HCT116 (cell line): ENCODE results near the gene SLC7A1. TPM values are rescaled to one million over a fixed set of nuclear protein-coding genes. Genes with fewer than 3 reads are reported as not detected.

Experiments used
- ATAC-seq: fragments of 200-7000 bp; cut with Tn5 transposase; 2 replicates; pipeline ENCODE4 v1.9.1; 2020; ENCODE audit warnings: mild to moderate bottlenecking, moderate library complexity
- BruUV-seq: library from RNA; stranded (reverse); fragments of 400-500 nt; replicated peaks from 2 replicates; lab custom pipeline; 2021; lab: Mats Ljungman, UMichigan
- CTCF ChIA-PET: fragments of 300-600 bp; sonication (Branson Sonifier 250); formaldehyde crosslinking; loops from one replicate; lab custom pipeline; 2021; ENCODE audit warnings: antibody characterized with exemption; lab: Charles Lee
- POLR2A ChIA-PET: fragments of 300-600, 350-600 bp; sonication (Branson Sonifier 250); formaldehyde crosslinking; loops from one replicate; lab custom pipeline; 2021; ENCODE audit warnings: antibody characterized with exemption; lab: Charles Lee
- RAD21 ChIA-PET, 2 experiments: fragments of 300-600 bp; sonication (Branson Sonifier 250); formaldehyde crosslinking; loops; one replicate each; lab custom pipeline; 2023; ENCODE audit warnings: low total read pairs in 2 of 2; ENCODE audit not compliant: uncharacterized antibody in 2 of 2, unreplicated experiment in 2 of 2, low non-redundant PET in 1 of 2; lab: Charles Lee
- DNase-seq: peaks from one replicate; pipeline ENCODE4 v3.0.0-alpha.2; 2010; ENCODE audit warnings: low read depth, low spot score
- H2AFZ ChIP-seq: fragments of 200-600 bp; shearing (Covaris generic), sonication (generic); 2 replicates; pipeline ENCODE4 v1.6.1; 2017; ENCODE audit warnings: low read depth, mixed run types, mixed read lengths, antibody characterized with exemption, low read length; ENCODE audit not compliant: poor library complexity, severe bottlenecking
- H3K27ac ChIP-seq: 2 replicates; pipeline ENCODE4 v1.5.1; 2012; ENCODE audit warnings: low read depth, low read length
- H3K27me3 ChIP-seq: fragments of 200-600 bp; sonication (generic); 2 replicates; pipeline ENCODE4 v1.6.1; 2016; ENCODE audit warnings: mixed run types, low read length, mixed read lengths; ENCODE audit not compliant: insufficient read depth
- H3K36me3 ChIP-seq, 2 experiments: fragments of 200-500 bp in 1 of 2; fragments of 200-600 bp in 1 of 2; sonication (Bioruptor generic) in 1 of 2; sonication (generic) in 1 of 2; 2 replicates each; pipeline versions ENCODE4 v1.5.1 to v1.6.1; 2014 to 2016; ENCODE audit warnings: low read length in 2 of 2, inconsistent platforms in 1 of 2, mixed read lengths in 1 of 2, mixed run types in 1 of 2; ENCODE audit not compliant: insufficient read depth in 2 of 2, control insufficient read depth in 1 of 2
- H3K4me1 ChIP-seq, 2 experiments: fragments of 200-600 bp in 1 of 2; sonication (generic) in 1 of 2; 2 replicates each; pipeline versions ENCODE4 v1.5.1 to v1.6.1; 2012 to 2017; ENCODE audit warnings: low read length in 2 of 2, inconsistent platforms in 1 of 2, mild to moderate bottlenecking in 1 of 2, mixed read lengths in 1 of 2, mixed run types in 1 of 2, moderate library complexity in 1 of 2; ENCODE audit not compliant: insufficient read depth in 2 of 2, control insufficient read depth in 1 of 2
- H3K4me2 ChIP-seq: fragments of 200-600 bp; sonication (generic); 2 replicates; pipeline ENCODE4 v1.6.1; 2017; ENCODE audit warnings: mixed run types, low read length, mixed read lengths
- H3K4me3 ChIP-seq, 2 experiments: fragments of 200-600 bp in 1 of 2; sonication (generic) in 1 of 2; replicated peaks in 1 of 2; 2 replicates each; pipeline ENCODE4 v1.5.1; 2011 to 2016; ENCODE audit warnings: low read length in 2 of 2, control low read depth in 1 of 2, low read depth in 1 of 2, mild to moderate bottlenecking in 1 of 2, mixed read lengths in 1 of 2, mixed run types in 1 of 2
- H3K79me2 ChIP-seq: fragments of 200-600 bp; sonication (generic); 2 replicates; pipeline ENCODE4 v1.6.1; 2017; ENCODE audit warnings: mild to moderate bottlenecking, mixed run types, low read length, moderate library complexity, mixed read lengths; ENCODE audit not compliant: insufficient read depth
- H3K9ac ChIP-seq: fragments of 200-600 bp; sonication (generic); 2 replicates; pipeline ENCODE4 v1.6.1; 2016; ENCODE audit warnings: low read length, mixed read lengths
- H3K9me2 ChIP-seq: fragments of 200-600 bp; sonication (generic), shearing (Covaris generic); 2 replicates; pipeline ENCODE4 v1.6.1; 2017; ENCODE audit warnings: mixed run types, mild to moderate bottlenecking, moderate library complexity; ENCODE audit not compliant: insufficient read depth
- H3K9me3 ChIP-seq, 2 experiments: fragments of 200-500 bp in 1 of 2; fragments of 200-600 bp in 1 of 2; sonication (Bioruptor generic) in 1 of 2; sonication (generic) in 1 of 2; 2 replicates each; pipeline ENCODE4 v1.6.1; 2014 to 2017; ENCODE audit warnings: low read length in 2 of 2, mixed read lengths in 2 of 2, inconsistent platforms in 1 of 2, low read depth in 1 of 2, mild to moderate bottlenecking in 1 of 2, mixed run types in 1 of 2, moderate library complexity in 1 of 2; ENCODE audit not compliant: control insufficient read depth in 1 of 2, insufficient read depth in 1 of 2
- H4K20me1 ChIP-seq: fragments of 200-600 bp; sonication (generic), shearing (Covaris generic); 2 replicates; pipeline ENCODE4 v1.6.1; 2017; ENCODE audit warnings: mixed run types, mild to moderate bottlenecking, moderate library complexity; ENCODE audit not compliant: insufficient read depth
- CBX3 ChIP-seq: IDR thresholded peaks from 2 replicates; pipeline ENCODE4 v1.6.1; 2012; ENCODE audit warnings: low read depth
- CEBPB ChIP-seq: IDR thresholded peaks from 2 replicates; pipeline ENCODE4 v1.6.1; 2012; ENCODE audit warnings: low read depth
- EGR1 ChIP-seq: IDR thresholded peaks from 2 replicates; pipeline ENCODE4 v1.6.1; 2012; ENCODE audit warnings: low read depth
- EZH2 ChIP-seq: fragments of 200-600 bp; sonication (generic); IDR thresholded peaks from 2 replicates; pipeline ENCODE4 v1.6.1; 2017; ENCODE audit warnings: antibody characterized with exemption, mixed run types
- EZH2phosphoT487 ChIP-seq: fragments of 200-600 bp; IDR thresholded peaks from 2 replicates; pipeline ENCODE4 v1.6.1; 2018; ENCODE audit warnings: antibody characterized with exemption, borderline replicate concordance
- FOSL1 ChIP-seq: IDR thresholded peaks from 2 replicates; pipeline ENCODE4 v1.6.1; 2012; ENCODE audit warnings: low read depth
- JUND ChIP-seq: IDR thresholded peaks from 2 replicates; pipeline ENCODE4 v1.6.1; 2012
- POLR2A ChIP-seq: IDR thresholded peaks from 2 replicates; pipeline ENCODE4 v1.7.0; 2011; ENCODE audit warnings: borderline replicate concordance; ENCODE audit not compliant: insufficient read depth, insufficient read length; ENCODE audit errors: extremely low read depth
- POLR2AphosphoS5 ChIP-seq: IDR thresholded peaks from 2 replicates; pipeline ENCODE4 v1.6.1; 2011; ENCODE audit warnings: mild to moderate bottlenecking, low read depth, low read length, moderate library complexity
- RAD21 ChIP-seq: IDR thresholded peaks from 2 replicates; pipeline ENCODE4 v1.6.1; 2012; ENCODE audit warnings: low read depth, mild to moderate bottlenecking
- SIN3A ChIP-seq: IDR thresholded peaks from 2 replicates; pipeline ENCODE4 v1.6.1; 2012; ENCODE audit warnings: low read depth
- SRF ChIP-seq: IDR thresholded peaks from 2 replicates; pipeline ENCODE4 v1.6.1; 2012; ENCODE audit warnings: low read depth
- TCF7L2 ChIP-seq: IDR thresholded peaks from 2 replicates; pipeline ENCODE4 v1.7.0; 2011; ENCODE audit warnings: borderline replicate concordance, inconsistent platforms; ENCODE audit not compliant: insufficient read depth, insufficient read length; ENCODE audit errors: extremely low read depth
- ZNF274 ChIP-seq: fragments of 200-500 bp; sonication (Bioruptor generic); IDR thresholded peaks from 2 replicates; pipeline ENCODE4 v1.6.1; 2014; ENCODE audit warnings: mild to moderate bottlenecking, low read depth, low read length, inconsistent platforms
- intact Hi-C: fragments of 100-400 bp; cut with micrococcal nuclease; formaldehyde crosslinking; loops from 2 replicates; pipeline ENCODE4 v1.10.0; 2022
- total RNA-seq: library from RNA; stranded (reverse); gene quantifications from one replicate; pipeline ENCODE4 v1.2.1, GENCODE V29; 2021; ENCODE audit not compliant: unreplicated experiment
- TF ChIP-seq, protein P1 (sequence below): IDR thresholded peaks from 2 replicates; pipeline ENCODE4 v1.6.1; 2011; ENCODE audit warnings: mild to moderate bottlenecking, low read length, moderate library complexity; ENCODE audit not compliant: insufficient replicate concordance; ENCODE audit errors: extremely low read depth

The SLC7A1 gene
- total RNA-seq, 1 experiment from 2014 or later: 124 TPM

DNA sequence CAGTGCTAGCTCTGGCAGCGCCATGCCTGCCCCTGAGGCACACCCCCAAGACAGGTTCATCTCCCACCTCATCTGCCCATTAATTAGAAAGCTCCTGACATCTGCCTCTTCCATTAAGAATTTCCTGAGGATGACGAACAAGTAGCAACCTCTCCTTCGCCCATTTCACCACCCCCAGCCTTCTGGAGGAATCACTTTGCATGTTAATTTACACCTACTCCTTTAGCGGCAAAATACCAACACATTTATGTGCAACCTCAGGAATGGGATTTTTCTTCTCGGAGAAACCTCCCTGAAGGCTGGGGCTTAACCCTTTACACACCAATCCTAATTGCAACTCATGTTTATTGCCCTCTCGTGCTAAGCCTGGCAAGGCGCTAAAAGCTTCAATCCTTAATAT, 13.8 kb downstream of the SLC7A1 start:
- CTCF ChIA-PET: no interaction called here
- TF ChIP-seq EGR1 (no peak), POLR2AphosphoS5 (no peak), SIN3A (no peak), FOSL1 (no peak), CEBPB (no peak)
- TF ChIP-seq, protein P1, sequence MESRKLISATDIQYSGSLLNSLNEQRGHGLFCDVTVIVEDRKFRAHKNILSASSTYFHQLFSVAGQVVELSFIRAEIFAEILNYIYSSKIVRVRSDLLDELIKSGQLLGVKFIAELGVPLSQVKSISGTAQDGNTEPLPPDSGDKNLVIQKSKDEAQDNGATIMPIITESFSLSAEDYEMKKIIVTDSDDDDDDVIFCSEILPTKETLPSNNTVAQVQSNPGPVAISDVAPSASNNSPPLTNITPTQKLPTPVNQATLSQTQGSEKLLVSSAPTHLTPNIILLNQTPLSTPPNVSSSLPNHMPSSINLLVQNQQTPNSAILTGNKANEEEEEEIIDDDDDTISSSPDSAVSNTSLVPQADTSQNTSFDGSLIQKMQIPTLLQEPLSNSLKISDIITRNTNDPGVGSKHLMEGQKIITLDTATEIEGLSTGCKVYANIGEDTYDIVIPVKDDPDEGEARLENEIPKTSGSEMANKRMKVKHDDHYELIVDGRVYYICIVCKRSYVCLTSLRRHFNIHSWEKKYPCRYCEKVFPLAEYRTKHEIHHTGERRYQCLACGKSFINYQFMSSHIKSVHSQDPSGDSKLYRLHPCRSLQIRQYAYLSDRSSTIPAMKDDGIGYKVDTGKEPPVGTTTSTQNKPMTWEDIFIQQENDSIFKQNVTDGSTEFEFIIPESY: no peak
- RAD21 ChIA-PET: no interaction called here
- H3K9me3 ChIP-seq: no peaks in the 10 kb centered on the region
- peaks cover 11 to 30% of the 10 kb centered on the region in 2 experiments for H3K4me1 ChIP-seq
- peaks cover 31% of the 10 kb centered on the region; the same call in 1 of the 2 replicates for H4K20me1 ChIP-seq
- H3K27ac ChIP-seq: no peak overlapping the region
- no peaks in the 10 kb centered on the region for H3K9me2 ChIP-seq
- no peak overlapping the region for H3K9ac ChIP-seq
- ATAC-seq: no peak
- H3K79me2 ChIP-seq: peaks cover 99% of the 10 kb centered on the region
- H3K4me2 ChIP-seq: no peak overlapping the region
- intact Hi-C loops: no loop called here
- no peak for DNase-seq
- BruUV-seq: no TSS peak
- H2AFZ ChIP-seq: no peak overlapping the region
- H3K4me3 ChIP-seq: no peak overlapping the region
- no peaks in the 10 kb centered on the region for H3K27me3 ChIP-seq
- no peaks in the 10 kb centered on the region for H3K36me3 ChIP-seq
- POLR2A ChIA-PET: no interaction called here

DNA sequence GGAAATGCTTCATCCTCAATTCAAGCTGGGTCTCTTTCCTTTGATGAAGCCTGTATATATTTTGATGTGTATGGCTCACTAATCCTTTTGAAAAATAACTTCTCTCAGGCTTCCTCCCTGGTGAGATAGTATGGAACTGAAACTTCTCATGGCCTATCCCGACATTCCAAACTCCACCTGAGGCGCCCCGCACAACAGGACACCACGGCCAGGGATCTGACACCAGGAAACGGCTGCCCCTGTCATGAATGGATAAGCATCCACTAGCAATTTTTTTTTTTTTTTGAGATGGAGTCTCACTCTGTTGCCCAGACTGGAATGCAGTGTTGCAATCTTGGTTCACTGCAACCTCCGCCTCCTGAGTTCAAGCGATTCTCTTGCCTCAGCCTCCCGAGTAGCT, 16.4 kb downstream of the SLC7A1 start:
- H3K9me3 ChIP-seq: no peaks in the 10 kb centered on the region
- DNase-seq (no peak), ATAC-seq (no peak)
- H3K9ac ChIP-seq: no peak overlapping the region
- ChIA-PET POLR2A (no interaction called here), CTCF (no interaction called here), RAD21 (no interaction called here)
- H2AFZ ChIP-seq: no peak overlapping the region
- no peaks in the 10 kb centered on the region for H3K27me3 ChIP-seq
- no peak overlapping the region for H3K4me2 ChIP-seq
- H3K4me1 ChIP-seq: peaks cover 11 to 19% of the 10 kb centered on the region in 2 experiments
- H3K27ac ChIP-seq: no peak overlapping the region
- H4K20me1 ChIP-seq: peaks cover 22% of the 10 kb centered on the region; the same call in 1 of the 2 replicates
- no peaks in the 10 kb centered on the region for H3K36me3 ChIP-seq
- no TSS peak for BruUV-seq
- no peaks in the 10 kb centered on the region for H3K9me2 ChIP-seq
- intact Hi-C loops: no loop called here
- H3K79me2 ChIP-seq: peaks cover 99% of the 10 kb centered on the region
- H3K4me3 ChIP-seq: no peak overlapping the region
- TF ChIP-seq, protein P1: no peak
- TF ChIP-seq POLR2AphosphoS5 (no peak), CEBPB (no peak), POLR2A (no peak), CBX3 (no peak), EZH2phosphoT487 (no peak), SRF (no peak), EGR1 (no peak), JUND (no peak), EZH2 (no peak), RAD21 (no peak), SIN3A (no peak), ZNF274 (no peak), TCF7L2 (no peak)
